H9 (cell line): ENCODE data around the gene BICD2. TPM values are rescaled to one million over a fixed set of nuclear protein-coding genes. Genes with fewer than 3 reads are reported as not detected.

Experiments
- DNase-seq: peaks from one replicate; pipeline ENCODE4 v3.0.0-alpha.2; 2017
- H2AFZ ChIP-seq: one replicate; pipeline ENCODE4 v1.6.1; 2013; ENCODE audit warnings: mild to moderate bottlenecking, low read length, control low read depth, moderate library complexity
- H2AK5ac ChIP-seq: 2 replicates; pipeline ENCODE4 v1.6.1; 2013; ENCODE audit warnings: low read length, control low read depth, mixed read lengths; ENCODE audit not compliant: insufficient read length
- H2BK120ac ChIP-seq: one replicate; pipeline ENCODE4 v1.6.1; 2013; ENCODE audit warnings: low read depth, mild to moderate bottlenecking, low read length, control low read depth, inconsistent platforms; ENCODE audit not compliant: poor library complexity, severe bottlenecking
- H2BK12ac ChIP-seq: 2 replicates; pipeline ENCODE4 v1.6.1; 2013; ENCODE audit warnings: low read length, control low read depth, mixed read lengths, low read depth; ENCODE audit not compliant: insufficient read length
- H2BK15ac ChIP-seq: 2 replicates; pipeline ENCODE4 v1.6.1; 2013; ENCODE audit warnings: low read depth, low read length, control low read depth
- H2BK20ac ChIP-seq: one replicate; pipeline ENCODE4 v1.6.1; 2013; ENCODE audit warnings: low read depth, mild to moderate bottlenecking, low read length, control low read depth, inconsistent platforms; ENCODE audit not compliant: poor library complexity, severe bottlenecking
- H2BK5ac ChIP-seq: 2 replicates; pipeline ENCODE4 v1.6.1; 2013; ENCODE audit warnings: low read length, control low read depth, mixed read lengths; ENCODE audit not compliant: insufficient read length
- H3K14ac ChIP-seq: 2 replicates; pipeline ENCODE4 v1.6.1; 2013; ENCODE audit warnings: low read length, control low read depth; ENCODE audit not compliant: insufficient read depth
- H3K18ac ChIP-seq: 2 replicates; pipeline ENCODE4 v1.6.1; 2013; ENCODE audit warnings: low read depth, mild to moderate bottlenecking, mixed read lengths, low read length, control low read depth; ENCODE audit not compliant: insufficient read length
- H3K23ac ChIP-seq: 2 replicates; pipeline ENCODE4 v1.6.1; 2013; ENCODE audit warnings: low read length, control low read depth, mixed read lengths, low read depth; ENCODE audit not compliant: insufficient read length
- H3K23me2 ChIP-seq: 2 replicates; pipeline ENCODE4 v1.6.1; 2013; ENCODE audit warnings: low read depth, mild to moderate bottlenecking, mixed read lengths, low read length, control low read depth; ENCODE audit not compliant: insufficient read length, poor library complexity, severe bottlenecking
- H3K27ac ChIP-seq: 2 replicates; pipeline ENCODE4 v1.5.1; 2013; ENCODE audit warnings: low read length, control low read depth, mixed read lengths, low read depth; ENCODE audit not compliant: insufficient read length
- H3K27me3 ChIP-seq: 2 replicates; pipeline ENCODE4 v1.6.1; 2013; ENCODE audit warnings: low read length, control low read depth, inconsistent platforms; ENCODE audit not compliant: insufficient read depth
- H3K4ac ChIP-seq: 2 replicates; pipeline ENCODE4 v1.6.1; 2013; ENCODE audit warnings: low read depth, mild to moderate bottlenecking, control low read depth, inconsistent platforms, low read length, moderate library complexity
- H3K4me1 ChIP-seq: 2 replicates; pipeline ENCODE4 v1.6.1; 2013; ENCODE audit warnings: low read length, control low read depth, inconsistent platforms; ENCODE audit not compliant: insufficient read depth
- H3K4me2 ChIP-seq: 2 replicates; pipeline ENCODE4 v1.6.1; 2013; ENCODE audit warnings: low read length, control low read depth, mixed read lengths; ENCODE audit not compliant: insufficient read length, insufficient read depth
- H3K56ac ChIP-seq: 2 replicates; pipeline ENCODE4 v1.6.1; 2013; ENCODE audit warnings: low read depth, mild to moderate bottlenecking, mixed read lengths, low read length, control low read depth; ENCODE audit not compliant: insufficient read length
- H3K79me1 ChIP-seq: 2 replicates; pipeline ENCODE4 v1.6.1; 2013; ENCODE audit warnings: low read depth, mild to moderate bottlenecking, moderate library complexity, low read length, control low read depth, inconsistent platforms; ENCODE audit not compliant: insufficient read depth, poor library complexity, severe bottlenecking
- H3K79me2 ChIP-seq: 2 replicates; pipeline ENCODE4 v1.6.1; 2013; ENCODE audit warnings: low read length, control low read depth, inconsistent platforms; ENCODE audit not compliant: insufficient read depth
- H3K9ac ChIP-seq: 2 replicates; pipeline ENCODE4 v1.6.1; 2013; ENCODE audit warnings: low read length, control low read depth, mixed read lengths; ENCODE audit not compliant: insufficient read length; ENCODE audit errors: extremely low read depth
- H3K9me3 ChIP-seq: one replicate; pipeline ENCODE4 v1.6.1; 2013; ENCODE audit warnings: low read depth, low read length, inconsistent platforms; ENCODE audit not compliant: control insufficient read depth
- H3T11ph ChIP-seq: one replicate; pipeline ENCODE4 v1.6.1; 2013; ENCODE audit warnings: mild to moderate bottlenecking, low read length, control low read depth, inconsistent platforms
- H4K20me1 ChIP-seq: one replicate; pipeline ENCODE4 v1.6.1; 2013; ENCODE audit not compliant: control insufficient read depth, insufficient read length, insufficient read depth
- H4K5ac ChIP-seq: 2 replicates; pipeline ENCODE4 v1.6.1; 2013; ENCODE audit warnings: low read depth, mild to moderate bottlenecking, mixed read lengths, low read length, control low read depth; ENCODE audit not compliant: insufficient read length
- H4K8ac ChIP-seq: replicated peaks from 2 replicates; pipeline ENCODE4 v1.6.1; 2013; ENCODE audit warnings: low read length, control low read depth, mixed read lengths, low read depth; ENCODE audit not compliant: insufficient read length
- H4K91ac ChIP-seq: 2 replicates; pipeline ENCODE4 v1.6.1; 2013; ENCODE audit warnings: low read depth, mild to moderate bottlenecking, moderate library complexity, mixed read lengths, low read length, control low read depth; ENCODE audit not compliant: insufficient read length
- H3K27ac Mint-ChIP-seq, 3 experiments: 2 replicates in 2 of 3; 3 replicates in 1 of 3; pipeline ENCODE4 v1.8.0; 2020 to 2021; ENCODE audit warnings: mixed read lengths in 3 of 3, mild to moderate bottlenecking in 1 of 3, moderate library complexity in 1 of 3
- H3K27me3 Mint-ChIP-seq: 2 replicates; pipeline ENCODE4 v1.8.0; 2021; ENCODE audit warnings: low read depth, mild to moderate bottlenecking, moderate library complexity, mixed read lengths
- H3K36me3 Mint-ChIP-seq, 3 experiments: 2 replicates in 2 of 3; 3 replicates in 1 of 3; pipeline ENCODE4 v1.8.0; 2020 to 2021; ENCODE audit warnings: low read depth in 3 of 3, mixed read lengths in 3 of 3; ENCODE audit not compliant: insufficient read depth in 1 of 3
- H3K4me1 Mint-ChIP-seq, 2 experiments: 2 replicates each; pipeline ENCODE4 v1.8.0; 2020; ENCODE audit warnings: mixed read lengths in 2 of 2
- H3K4me3 Mint-ChIP-seq, 2 experiments: 2 replicates in 1 of 2; 3 replicates in 1 of 2; pipeline ENCODE4 v1.8.0; 2020 to 2021; ENCODE audit warnings: mild to moderate bottlenecking in 2 of 2, mixed read lengths in 2 of 2, moderate library complexity in 1 of 2
- H3K9me3 Mint-ChIP-seq, 2 experiments: 2 replicates in 1 of 2; 3 replicates in 1 of 2; pipeline ENCODE4 v1.8.0; 2020; ENCODE audit warnings: mild to moderate bottlenecking in 2 of 2, mixed read lengths in 2 of 2, moderate library complexity in 1 of 2
- WGBS: extraction: QIAGEN DNeasy Blood & Tissue Kit; methylation state at CpG from one replicate; pipeline ENCODE4 v1.1.7; 2013; ENCODE audit warnings: missing lambda C conversion rate, low lambda C conversion rate, mixed read lengths; ENCODE audit not compliant: insufficient read length; ENCODE audit errors: extremely low coverage; 5-methylcytosine and 5-hydroxymethylcytosine counted together
- total RNA-seq: library from RNA; stranded (reverse); gene quantifications from 2 replicates; pipeline ENCODE4 v1.2.1, GENCODE V29; 2021
- TF ChIP-seq, protein P1 (sequence below): fragments of 200-600 bp; sonication (generic); conservative IDR thresholded peaks from 3 replicates; pipeline ENCODE4 v1.8.0; 2021; ENCODE audit warnings: antibody characterized with exemption, mild to moderate bottlenecking

Gene BICD2
- total RNA-seq, 1 experiment from 2014 or later: 22.3 TPM

DNA sequence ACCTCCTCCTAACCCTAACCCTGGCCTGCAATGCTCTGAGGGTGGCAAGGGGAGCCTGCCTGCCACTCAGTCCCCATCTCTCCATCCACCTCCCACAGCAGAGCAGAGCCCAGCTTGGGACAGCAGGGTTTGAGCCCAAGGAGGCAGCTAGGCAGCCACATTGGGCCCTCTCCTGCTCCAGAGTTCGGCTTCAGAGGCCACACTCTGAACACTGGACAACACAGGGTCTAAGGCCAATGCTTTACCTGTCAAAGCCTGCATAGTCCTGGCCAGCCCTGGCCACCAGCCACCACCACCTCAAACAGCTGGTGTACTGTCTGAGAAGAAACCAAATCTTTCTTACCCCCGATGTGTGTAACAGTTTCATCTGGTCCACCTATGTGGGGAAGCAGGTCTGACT is 5.2 kb downstream of the BICD2 start:
- no peak overlapping the region for H2BK120ac ChIP-seq
- H3T11ph ChIP-seq: no peak overlapping the region
- no peaks in the 10 kb centered on the region for H3K79me1 ChIP-seq
- no peak overlapping the region for H3K18ac ChIP-seq
- H4K91ac ChIP-seq: no peak overlapping the region
- no peak overlapping the region for H3K27ac ChIP-seq
- no peak overlapping the region for H3K14ac ChIP-seq
- TF ChIP-seq, protein P1, sequence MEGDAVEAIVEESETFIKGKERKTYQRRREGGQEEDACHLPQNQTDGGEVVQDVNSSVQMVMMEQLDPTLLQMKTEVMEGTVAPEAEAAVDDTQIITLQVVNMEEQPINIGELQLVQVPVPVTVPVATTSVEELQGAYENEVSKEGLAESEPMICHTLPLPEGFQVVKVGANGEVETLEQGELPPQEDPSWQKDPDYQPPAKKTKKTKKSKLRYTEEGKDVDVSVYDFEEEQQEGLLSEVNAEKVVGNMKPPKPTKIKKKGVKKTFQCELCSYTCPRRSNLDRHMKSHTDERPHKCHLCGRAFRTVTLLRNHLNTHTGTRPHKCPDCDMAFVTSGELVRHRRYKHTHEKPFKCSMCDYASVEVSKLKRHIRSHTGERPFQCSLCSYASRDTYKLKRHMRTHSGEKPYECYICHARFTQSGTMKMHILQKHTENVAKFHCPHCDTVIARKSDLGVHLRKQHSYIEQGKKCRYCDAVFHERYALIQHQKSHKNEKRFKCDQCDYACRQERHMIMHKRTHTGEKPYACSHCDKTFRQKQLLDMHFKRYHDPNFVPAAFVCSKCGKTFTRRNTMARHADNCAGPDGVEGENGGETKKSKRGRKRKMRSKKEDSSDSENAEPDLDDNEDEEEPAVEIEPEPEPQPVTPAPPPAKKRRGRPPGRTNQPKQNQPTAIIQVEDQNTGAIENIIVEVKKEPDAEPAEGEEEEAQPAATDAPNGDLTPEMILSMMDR: no peak
- H2AFZ ChIP-seq: no peak overlapping the region
- no peak overlapping the region for H3K23ac ChIP-seq
- no peaks in the 10 kb centered on the region for H3K27me3 ChIP-seq
- H4K20me1 ChIP-seq: no peaks in the 10 kb centered on the region
- Mint-ChIP-seq H3K36me3 (no peaks in the 10 kb centered on the region), H3K27me3 (no peaks in the 10 kb centered on the region), H3K4me3 (no peak overlapping the region), H3K4me1 (peaks cover 51 to 52% of the 10 kb centered on the region in 2 experiments), H3K27ac (peak overlapping the region in 1 of 3 experiments; percentile 77; a peak in 1 of 7 replicates), H3K9me3 (no peaks in the 10 kb centered on the region)
- H3K9ac ChIP-seq: no peak overlapping the region
- no peak overlapping the region for H3K4me2 ChIP-seq
- H2BK12ac ChIP-seq: no peak overlapping the region
- H4K5ac ChIP-seq: no peak overlapping the region
- WGBS: no CpG with 5 or more reads among the region's 2 CpGs
- H3K56ac ChIP-seq: no peak overlapping the region
- no peak overlapping the region for H2BK15ac ChIP-seq
- H4K8ac ChIP-seq: no peak overlapping the region
- no peak for DNase-seq
- H3K9me3 ChIP-seq: no peaks in the 10 kb centered on the region
- no peak overlapping the region for H2AK5ac ChIP-seq
- H3K23me2 ChIP-seq: peaks cover 6% of the 10 kb centered on the region
- H2BK20ac ChIP-seq: no peak overlapping the region
- no peak overlapping the region for H2BK5ac ChIP-seq
- H3K79me2 ChIP-seq: peaks cover 45% of the 10 kb centered on the region; the same call in 1 of the 2 replicates
- no peak overlapping the region for H3K4ac ChIP-seq
- peaks cover 8% of the 10 kb centered on the region; the same call in 1 of the 2 replicates for H3K4me1 ChIP-seq
